ENCODE results near the gene ADAMTS18.

DNA sequence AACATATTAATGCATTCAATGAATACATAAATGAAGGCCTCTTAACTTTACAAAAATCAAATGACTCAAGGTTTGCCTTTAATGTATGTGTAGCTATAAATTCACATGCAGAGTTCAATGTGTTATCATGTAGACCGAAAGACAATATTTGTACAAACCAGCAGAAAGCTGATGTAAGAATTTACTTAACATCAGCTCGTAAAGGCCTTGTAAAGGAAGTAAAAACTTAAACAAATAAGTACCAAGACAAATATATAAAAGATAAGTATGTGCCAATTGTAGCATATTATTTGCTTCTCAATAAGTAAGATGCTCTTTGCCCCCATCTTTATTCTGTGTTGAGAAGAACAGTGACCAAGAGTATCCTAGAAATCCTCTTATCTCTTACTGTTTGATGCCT lies 130.0 kb downstream of the ADAMTS18 start:
- TF ChIP-seq POLR2AphosphoS5 (IDR thresholded peaks at IDR 0.05; ENCODE audit: insufficient read depth, low read depth, low read length) (no peak), POLR2A (IDR thresholded peaks at IDR 0.05; ENCODE audit: low read depth, low read length) (no peak), GATA2 (IDR thresholded peaks at IDR 0.05; ENCODE audit: insufficient read depth, insufficient read length, low read depth, low read length) (no peak)
- TF ChIP-seq, protein P1, sequence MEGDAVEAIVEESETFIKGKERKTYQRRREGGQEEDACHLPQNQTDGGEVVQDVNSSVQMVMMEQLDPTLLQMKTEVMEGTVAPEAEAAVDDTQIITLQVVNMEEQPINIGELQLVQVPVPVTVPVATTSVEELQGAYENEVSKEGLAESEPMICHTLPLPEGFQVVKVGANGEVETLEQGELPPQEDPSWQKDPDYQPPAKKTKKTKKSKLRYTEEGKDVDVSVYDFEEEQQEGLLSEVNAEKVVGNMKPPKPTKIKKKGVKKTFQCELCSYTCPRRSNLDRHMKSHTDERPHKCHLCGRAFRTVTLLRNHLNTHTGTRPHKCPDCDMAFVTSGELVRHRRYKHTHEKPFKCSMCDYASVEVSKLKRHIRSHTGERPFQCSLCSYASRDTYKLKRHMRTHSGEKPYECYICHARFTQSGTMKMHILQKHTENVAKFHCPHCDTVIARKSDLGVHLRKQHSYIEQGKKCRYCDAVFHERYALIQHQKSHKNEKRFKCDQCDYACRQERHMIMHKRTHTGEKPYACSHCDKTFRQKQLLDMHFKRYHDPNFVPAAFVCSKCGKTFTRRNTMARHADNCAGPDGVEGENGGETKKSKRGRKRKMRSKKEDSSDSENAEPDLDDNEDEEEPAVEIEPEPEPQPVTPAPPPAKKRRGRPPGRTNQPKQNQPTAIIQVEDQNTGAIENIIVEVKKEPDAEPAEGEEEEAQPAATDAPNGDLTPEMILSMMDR (IDR thresholded peaks at IDR 0.05; ENCODE audit: extremely low read depth in 1 of 2, insufficient read depth in 1 of 2, low read depth in 1 of 2, low read length in 2 of 2) = no peak
- TF ChIP-seq, protein P2, sequence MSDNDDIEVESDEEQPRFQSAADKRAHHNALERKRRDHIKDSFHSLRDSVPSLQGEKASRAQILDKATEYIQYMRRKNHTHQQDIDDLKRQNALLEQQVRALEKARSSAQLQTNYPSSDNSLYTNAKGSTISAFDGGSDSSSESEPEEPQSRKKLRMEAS (IDR thresholded peaks at IDR 0.05; ENCODE audit: insufficient read depth, insufficient read length) = no peak
